ENCODE results near the gene ABLIM3.

- TF ChIP-seq EP300 (IDR thresholded peaks at IDR 0.05) (no peak), CTCF (IDR thresholded peaks at IDR 0.05) (no peak), POLR2A (IDR thresholded peaks at IDR 0.05) (no peak), POLR2AphosphoS5 (IDR thresholded peaks at IDR 0.05) (no peak)
These were observed 24.8 kb downstream of the ABLIM3 start for GRCh38 chr5:149166128-149166527.

Data from gastroesophageal sphincter (tissue), 3 donors.